Omental fat pad (tissue), 4 donors: ENCODE data around the gene HPGD. TPM values are rescaled to one million over a fixed set of nuclear protein-coding genes. Genes with fewer than 3 reads are reported as not detected.

Experiments used
- ATAC-seq: fragments of 150-250 bp; one replicate; pipeline ENCODE4 v1.9.1; 2016; ENCODE audit warnings: mild to moderate bottlenecking, moderate library complexity; ENCODE audit not compliant: low FRiP score
- DNase-seq: peaks from one replicate; pipeline ENCODE4 v3.0.0-alpha.2; 2019; ENCODE audit warnings: low spot score
- total RNA-seq, 4 donors: library from RNA; depleted of rRNA; stranded (reverse); fragments of >200 nt; gene quantifications; one replicate each; pipeline ENCODE4 v1.1.0, GENCODE V29; 2016
- TF ChIP-seq, protein P1 (sequence below), 3 donors: fragments of 450-650 bp; IDR thresholded peaks; one replicate each; pipeline ENCODE4 v1.5.1; 2016 to 2017; ENCODE audit warnings: antibody characterized with exemption in 3 of 3, mild to moderate bottlenecking in 3 of 3, moderate library complexity in 2 of 3

The HPGD gene
- total RNA-seq, 4 donors from 2014 or later, result 4.8 to 33.7 (median 17.9) TPM

DNA sequence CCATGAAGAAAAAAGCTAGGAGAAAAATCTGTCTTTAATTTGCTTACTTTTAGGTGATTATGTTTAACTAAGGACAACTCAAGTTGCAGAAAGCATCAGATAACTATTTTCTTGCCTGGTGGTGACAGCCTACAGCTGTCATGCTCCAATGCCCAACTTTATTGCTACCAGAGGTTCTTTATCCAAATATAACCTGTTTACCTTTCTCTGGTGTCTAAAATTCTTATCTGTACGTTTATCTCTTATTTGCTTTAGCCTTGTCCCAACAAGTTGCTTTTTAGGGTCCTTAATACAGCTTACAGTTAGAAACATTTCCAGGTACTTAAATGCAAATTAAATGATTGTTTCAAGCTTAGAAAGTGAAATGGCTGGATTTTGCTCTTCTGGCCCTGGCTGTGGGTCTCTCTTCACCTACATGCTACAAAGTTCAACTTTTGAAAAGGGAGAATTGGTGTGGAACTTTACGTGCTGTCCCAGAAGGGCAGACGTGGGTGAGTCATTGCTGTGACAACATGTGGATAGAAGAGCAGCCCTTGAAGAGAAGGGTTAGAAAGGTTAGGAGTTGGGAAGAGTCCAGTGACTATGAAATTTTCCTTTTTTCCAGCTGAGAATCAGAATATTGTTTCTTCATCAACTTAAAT is 60.7 kb downstream of the HPGD start:
- DNase-seq (no peak), ATAC-seq (no peak)
- TF ChIP-seq, protein P1, sequence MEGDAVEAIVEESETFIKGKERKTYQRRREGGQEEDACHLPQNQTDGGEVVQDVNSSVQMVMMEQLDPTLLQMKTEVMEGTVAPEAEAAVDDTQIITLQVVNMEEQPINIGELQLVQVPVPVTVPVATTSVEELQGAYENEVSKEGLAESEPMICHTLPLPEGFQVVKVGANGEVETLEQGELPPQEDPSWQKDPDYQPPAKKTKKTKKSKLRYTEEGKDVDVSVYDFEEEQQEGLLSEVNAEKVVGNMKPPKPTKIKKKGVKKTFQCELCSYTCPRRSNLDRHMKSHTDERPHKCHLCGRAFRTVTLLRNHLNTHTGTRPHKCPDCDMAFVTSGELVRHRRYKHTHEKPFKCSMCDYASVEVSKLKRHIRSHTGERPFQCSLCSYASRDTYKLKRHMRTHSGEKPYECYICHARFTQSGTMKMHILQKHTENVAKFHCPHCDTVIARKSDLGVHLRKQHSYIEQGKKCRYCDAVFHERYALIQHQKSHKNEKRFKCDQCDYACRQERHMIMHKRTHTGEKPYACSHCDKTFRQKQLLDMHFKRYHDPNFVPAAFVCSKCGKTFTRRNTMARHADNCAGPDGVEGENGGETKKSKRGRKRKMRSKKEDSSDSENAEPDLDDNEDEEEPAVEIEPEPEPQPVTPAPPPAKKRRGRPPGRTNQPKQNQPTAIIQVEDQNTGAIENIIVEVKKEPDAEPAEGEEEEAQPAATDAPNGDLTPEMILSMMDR (IDR thresholded peaks at IDR 0.05), result no peak

DNA sequence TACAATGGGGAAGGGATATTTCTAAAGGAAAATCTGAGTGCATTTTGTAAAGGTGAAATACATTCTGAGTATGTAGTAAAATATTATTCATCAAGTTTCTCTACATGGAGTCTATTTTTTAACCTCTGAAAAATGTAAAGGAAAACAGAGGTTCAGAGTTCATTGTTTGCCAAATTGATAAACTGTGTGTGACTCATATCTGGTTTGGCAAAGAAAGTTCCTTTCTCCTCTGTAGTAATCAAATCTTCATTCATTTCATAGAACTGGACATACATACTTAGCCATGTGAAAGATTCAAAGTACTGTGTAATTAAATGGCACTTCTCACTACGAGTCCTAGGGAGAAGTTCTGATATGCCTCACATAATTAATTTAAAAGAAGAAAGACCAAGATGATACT is 61.6 kb downstream of the HPGD start:
- TF ChIP-seq, protein P1 (IDR thresholded peaks at IDR 0.05), result no peak
- DNase-seq (no peak), ATAC-seq (no peak)

DNA sequence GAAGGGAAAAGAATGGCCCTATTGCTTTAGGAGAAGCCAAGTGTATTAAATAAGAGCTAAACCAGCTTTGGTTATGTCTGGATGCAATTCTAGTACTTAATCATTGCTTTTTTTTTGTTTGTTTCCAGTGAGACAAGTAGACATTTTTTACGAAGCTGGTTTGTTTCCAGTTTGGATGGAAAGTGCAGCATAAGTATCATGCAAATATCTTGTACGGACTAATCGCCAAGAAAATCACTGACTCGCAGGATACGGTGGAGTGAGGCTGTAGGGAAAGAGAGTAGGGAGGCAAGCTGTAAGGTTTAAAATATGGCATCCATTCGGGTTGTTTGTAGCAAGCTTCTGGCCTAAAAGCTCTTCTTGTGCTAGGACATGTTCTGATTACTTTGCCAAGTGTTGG is 64.8 kb downstream of the HPGD start:
- DNase-seq (no peak), ATAC-seq (no peak)
- TF ChIP-seq, protein P1 (IDR thresholded peaks at IDR 0.05), result no peak

DNA sequence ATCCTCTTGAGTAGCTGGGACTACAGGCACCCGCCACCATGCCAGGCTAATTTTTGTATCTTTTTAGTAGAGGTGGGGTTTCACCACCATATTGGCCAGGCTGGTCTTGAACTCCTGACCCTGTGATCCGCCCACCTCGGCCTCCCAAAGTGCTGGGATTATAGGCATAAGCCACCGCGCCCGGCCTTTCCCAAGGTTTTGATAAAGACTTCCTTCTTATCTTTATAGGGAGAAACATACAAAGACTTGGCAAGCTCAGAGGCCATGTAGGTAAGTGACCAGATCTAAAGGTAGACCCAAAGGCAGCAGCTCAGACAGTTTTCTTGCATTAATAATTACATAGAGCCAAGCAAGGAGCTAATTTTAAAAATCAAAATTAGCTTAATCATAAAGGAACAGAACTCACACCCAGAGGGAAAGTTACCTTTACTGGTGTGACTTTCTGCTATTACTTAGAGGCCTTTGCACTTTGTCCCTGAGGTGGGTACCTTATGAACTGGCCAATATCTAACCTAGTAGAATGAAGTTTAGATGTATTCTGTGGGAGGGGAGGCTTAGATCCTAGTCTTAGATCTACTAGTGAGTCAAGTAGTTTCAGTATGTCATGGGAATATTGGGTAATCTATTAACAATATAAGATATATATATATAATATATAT is 67.3 kb downstream of the HPGD start:
- ATAC-seq (no peak), DNase-seq (no peak)
- TF ChIP-seq, protein P1 (IDR thresholded peaks at IDR 0.05), result no peak

DNA sequence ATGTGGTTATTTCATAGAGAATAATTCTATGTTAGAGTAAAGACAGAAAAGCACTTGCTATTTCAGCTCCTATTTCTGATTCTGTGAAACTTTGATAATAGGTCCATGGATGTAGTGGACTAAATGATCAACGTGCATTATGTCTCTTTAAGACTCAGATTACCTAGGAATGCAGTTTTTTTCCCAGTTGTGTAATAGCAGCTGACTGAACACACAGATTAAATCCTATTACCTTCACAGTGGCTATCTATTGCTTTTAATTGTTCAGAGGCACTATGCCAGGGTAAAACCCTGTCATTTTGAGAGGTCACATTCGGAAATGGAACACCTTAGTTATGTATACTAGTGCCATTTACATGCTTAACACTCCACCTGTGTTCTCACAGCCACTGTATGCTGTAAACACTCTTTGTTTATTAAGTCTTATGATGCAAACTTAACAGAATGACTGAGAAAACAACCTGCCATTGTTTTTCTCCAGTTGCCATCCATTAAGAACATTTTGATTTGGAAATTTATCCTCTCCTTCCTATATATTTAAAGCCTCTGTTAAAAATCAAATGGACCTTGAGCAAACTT is 70.5 kb downstream of the HPGD start:
- TF ChIP-seq, protein P1 (IDR thresholded peaks at IDR 0.05), result no peak
- DNase-seq, result no peak
- no peak for ATAC-seq

DNA sequence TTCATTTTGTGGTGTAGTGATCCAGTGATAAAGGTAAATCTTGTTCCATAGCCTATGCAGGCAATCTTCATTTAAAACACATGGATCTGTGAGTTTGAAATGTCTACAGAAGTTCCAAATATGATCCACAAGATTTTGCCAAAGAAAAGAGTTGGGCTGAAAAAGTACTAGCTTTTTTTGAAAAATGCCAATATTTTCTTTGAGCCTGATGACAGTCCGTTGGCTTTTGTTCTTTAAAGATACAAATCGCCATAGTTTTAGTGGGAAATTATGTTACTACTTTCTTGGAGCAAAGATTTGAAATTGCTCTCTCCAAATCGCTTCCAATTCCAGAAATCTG is 71.5 kb downstream of the HPGD start:
- ATAC-seq, result no peak
- TF ChIP-seq, protein P1 (IDR thresholded peaks at IDR 0.05), result no peak

More for the DNA sequence above, 71.5 kb downstream of the HPGD start:
- no peak for DNase-seq
